ENCODE results near the gene SCAPER.
"Not testable (repeated sequence)": the region's sequence is repeated elsewhere in the genome, so short reads cannot be mapped to it uniquely, and the experiment has no call there.

Gene SCAPER

GRCh38 chr15:76577879-76578512 lies 327.1 kb downstream of the SCAPER start:
- no peak for DNase-seq (ENCODE audit: low read depth in 2 of 2)

DNA sequence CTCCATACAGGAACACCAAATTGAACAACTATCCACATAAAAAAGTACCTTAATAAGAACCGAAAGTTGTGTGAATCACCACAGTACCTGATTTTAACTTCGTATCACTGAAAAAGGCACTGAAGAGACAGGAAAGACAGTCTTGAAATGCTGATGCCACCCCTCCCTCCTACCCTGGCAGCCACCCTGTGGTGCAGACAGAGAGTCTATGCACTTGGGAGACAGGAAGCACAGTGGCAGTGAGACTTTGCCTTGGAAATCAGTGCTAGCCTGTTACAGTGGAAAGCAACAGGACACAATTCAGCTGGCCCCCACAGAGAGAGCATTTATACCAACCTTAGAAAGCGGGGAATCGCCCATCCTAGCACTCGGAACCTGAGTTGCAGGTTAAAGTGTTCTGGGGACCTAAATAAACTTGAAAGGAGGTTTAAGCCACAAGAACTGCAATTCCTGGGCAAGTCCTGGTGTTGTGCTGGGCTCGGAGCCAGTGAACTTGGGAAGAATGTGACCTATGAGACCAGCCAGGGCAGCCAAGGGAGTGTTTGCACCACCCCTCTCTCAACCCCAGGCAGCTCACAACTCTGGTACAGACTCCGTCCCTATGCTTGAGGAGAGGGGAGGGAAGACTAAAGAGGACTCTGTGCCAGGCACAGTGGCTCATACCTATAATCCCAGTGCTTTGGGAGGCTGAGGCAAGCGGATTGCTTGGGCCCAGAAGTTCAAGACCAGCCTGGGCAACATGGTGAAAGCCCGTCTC lies 328.4 kb downstream of the SCAPER start:
- DNase-seq (ENCODE audit: low read depth in 2 of 2), result no peak

- no peak for DNase-seq (ENCODE audit: low read depth in 2 of 2)
These were observed 329.5 kb downstream of the SCAPER start for GRCh38 chr15:76575679-76576078.

- DNase-seq (ENCODE audit: low read depth in 2 of 2), result no peak
These were observed 329.9 kb downstream of the SCAPER start for GRCh38 chr15:76575274-76575673.

GRCh38 chr15:76572983-76573314 lies 332.2 kb downstream of the SCAPER start:
- DNase-seq (ENCODE audit: low read depth in 2 of 2), result no peak

GRCh38 chr15:76566276-76566675 lies 338.9 kb downstream of the SCAPER start:
- no peak for DNase-seq (ENCODE audit: low read depth in 2 of 2)

DNA sequence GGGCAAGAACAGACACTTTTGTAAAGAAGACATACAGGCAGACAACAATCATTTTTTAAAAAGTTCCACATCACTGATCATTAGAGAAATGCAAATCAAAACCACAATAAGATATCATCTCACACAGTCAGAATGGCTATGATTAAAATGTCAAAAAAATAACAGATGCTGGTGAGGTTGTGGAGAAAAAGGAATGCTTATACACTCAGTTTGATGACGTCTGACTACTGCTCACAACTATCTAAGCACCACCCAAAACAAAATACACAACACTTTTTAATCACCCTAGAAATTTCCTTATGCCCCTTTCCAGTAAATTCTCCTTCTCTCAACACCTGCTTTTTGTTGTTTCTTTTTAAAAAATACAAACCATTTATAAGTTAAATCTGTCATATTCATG lies 339.8 kb downstream of the SCAPER start:
- no peak for DNase-seq (ENCODE audit: low read depth in 2 of 2)

- DNase-seq (ENCODE audit: low read depth in 2 of 2), result no peak
These were observed 349.9 kb downstream of the SCAPER start for GRCh38 chr15:76555247-76555646.

GRCh38 chr15:76553564-76553963 lies 351.6 kb downstream of the SCAPER start:
- no peak for DNase-seq (ENCODE audit: low read depth in 2 of 2)

DNA sequence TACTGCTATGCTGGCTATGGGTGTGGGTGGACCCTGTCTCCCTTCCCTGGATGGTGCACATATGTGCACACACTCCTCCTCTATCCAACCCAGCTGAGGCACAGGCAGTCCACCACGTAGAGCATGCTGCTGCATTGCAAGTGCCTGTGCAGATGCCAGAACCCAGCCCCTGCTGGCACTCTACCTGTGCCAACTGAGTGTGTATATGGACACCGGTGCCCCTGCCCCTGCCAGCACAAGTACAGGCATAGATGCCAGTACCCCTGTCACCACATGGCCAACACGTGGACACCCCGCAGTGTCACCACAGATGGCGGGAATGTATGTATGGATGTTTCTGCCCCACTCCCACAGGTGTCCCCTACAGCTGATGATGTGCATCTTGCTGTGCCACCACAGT lies 352.0 kb downstream of the SCAPER start:
- no peak for DNase-seq (ENCODE audit: low read depth in 2 of 2)

- DNase-seq (ENCODE audit: low read depth in 2 of 2), result no peak
These were observed 358.3 kb downstream of the SCAPER start for GRCh38 chr15:76546805-76547204.

DNA sequence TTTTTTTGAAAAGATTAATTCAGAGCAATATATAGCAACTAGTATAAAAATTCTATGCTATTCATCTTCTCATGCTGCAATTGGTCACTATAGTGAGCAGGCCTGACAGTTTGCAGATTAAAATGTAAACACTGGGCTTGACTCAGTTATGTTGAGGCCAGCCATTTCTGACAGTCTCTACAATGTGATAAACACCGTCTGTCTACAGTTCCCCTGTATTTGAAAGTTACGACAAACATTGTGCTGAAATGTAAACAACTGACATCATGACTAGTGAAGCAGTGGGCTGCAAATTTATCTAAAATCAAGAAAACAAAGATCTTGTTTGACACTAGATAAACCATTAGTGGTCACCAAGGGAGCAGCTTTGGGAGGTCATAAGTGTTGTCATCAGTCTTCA lies 371.1 kb downstream of the SCAPER start:
- DNase-seq (ENCODE audit: low read depth in 2 of 2), result no peak

DNA sequence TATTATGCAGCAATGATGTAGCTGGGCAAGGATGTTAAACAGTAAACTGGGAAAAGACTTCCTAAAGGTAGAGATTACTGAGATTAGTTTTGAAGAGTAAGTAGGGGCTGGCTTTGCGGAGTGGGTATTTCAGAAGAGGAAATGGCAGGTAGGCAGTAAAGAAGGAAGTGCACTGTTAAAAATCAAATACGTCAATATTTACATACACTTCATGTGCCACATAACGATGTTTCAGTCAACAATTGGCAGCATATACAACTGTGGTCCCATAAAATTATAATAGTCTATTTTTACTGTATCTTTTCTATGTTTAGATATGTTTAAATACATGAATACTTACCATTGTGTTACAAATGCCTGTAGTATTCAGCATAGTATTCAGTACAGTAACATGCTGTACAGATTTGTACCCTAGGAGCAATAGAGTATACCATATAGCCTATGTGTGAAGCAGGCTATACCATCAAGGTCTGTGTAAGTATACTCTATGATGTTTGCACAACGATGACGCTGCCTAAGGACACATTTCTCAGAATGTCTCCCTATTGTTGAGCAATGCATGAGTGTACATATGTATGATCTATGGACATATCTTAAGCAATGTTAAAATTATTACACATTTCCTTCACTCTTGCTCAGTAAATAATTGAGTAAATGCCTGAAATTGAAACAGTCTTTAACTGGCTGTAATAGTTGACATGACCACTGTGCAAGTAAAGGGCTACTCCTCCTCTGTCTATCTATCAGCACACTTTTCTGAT lies 371.9 kb downstream of the SCAPER start:
- DNase-seq (ENCODE audit: low read depth in 2 of 2), result no peak

DNA sequence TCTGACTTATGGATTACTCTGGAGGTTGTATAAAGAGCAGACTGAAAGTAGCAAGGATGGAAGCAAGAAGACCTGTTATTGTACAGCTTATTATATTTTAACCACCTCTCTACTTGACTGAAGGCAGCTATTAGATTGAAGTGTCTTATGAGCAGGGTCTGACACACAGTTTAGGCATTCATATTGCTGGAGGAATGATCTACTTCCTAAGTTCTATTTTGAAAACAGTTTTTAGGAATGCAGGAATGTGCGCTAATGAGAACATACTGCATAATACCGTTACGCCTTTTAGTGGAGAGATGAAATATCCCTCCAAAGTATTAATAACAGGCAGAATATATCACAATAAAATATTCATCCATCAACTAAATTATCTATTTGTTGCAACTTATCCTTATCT lies 375.2 kb downstream of the SCAPER start:
- no peak for DNase-seq (ENCODE audit: low read depth in 2 of 2)

DNA sequence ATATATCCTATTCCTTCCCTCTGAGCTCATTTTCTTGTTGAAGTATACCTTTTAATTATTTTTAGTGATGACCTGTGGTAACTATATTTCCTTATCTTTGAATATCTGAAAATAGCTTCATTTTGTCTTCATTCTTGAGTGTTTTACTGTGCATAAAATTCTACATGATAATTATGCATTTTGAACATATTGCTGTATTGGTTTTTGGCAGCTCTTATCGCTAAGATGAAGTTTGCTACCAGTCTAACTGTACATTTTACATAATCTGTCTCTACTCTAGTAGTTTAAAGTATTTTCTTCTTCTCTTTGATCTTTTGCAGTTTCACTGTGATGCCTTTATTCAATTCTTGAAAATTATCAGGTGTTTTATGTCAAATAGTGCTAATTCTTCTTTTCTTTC lies 379.0 kb downstream of the SCAPER start:
- DNase-seq (ENCODE audit: low read depth in 2 of 2), result no peak

DNA sequence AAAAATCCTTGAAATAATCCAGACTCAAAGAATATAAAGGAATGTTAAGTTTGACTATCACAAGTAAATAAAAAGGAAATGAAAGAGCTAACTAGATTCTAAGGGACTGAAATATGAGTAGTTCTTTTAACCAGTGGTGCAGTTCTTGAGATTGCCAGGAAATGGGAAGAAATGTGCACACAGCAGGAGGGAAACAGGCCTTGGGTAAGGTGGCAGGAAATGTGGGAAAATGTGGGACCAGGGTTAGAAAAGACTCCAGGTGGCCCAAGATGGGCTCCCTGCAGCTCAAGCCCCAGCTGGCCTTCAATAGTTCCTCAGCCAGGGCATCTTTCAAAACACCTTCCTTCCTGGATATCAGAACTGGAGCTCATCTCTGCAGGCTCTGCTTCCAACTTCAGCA lies 387.2 kb downstream of the SCAPER start:
- no peak for DNase-seq (ENCODE audit: low read depth in 2 of 2)

GRCh38 chr15:76514282-76514681 lies 390.9 kb downstream of the SCAPER start:
- DNase-seq (ENCODE audit: low read depth in 2 of 2), result no peak

GRCh38 chr15:76512971-76513370 lies 392.2 kb downstream of the SCAPER start:
- no peak for DNase-seq (ENCODE audit: low read depth in 2 of 2)

DNA sequence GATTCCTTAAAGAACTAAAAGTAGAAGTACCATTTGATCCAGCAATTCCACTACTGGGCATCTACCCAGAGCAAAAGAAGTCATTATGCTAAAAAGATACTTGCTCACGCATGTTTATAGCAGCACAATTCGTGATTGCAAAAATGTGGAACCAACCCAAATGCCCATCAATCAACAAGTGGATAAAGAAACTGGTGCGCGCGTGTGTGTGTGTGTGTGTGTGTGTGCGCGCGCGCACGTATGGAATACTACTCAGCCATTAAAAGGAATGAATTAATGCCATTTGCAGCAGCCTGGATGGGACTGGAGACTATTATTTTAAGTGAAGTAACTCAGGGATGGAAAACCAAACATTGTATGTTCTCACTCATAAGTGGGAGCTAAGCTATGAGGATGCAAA lies 394.5 kb downstream of the SCAPER start:
- not testable (repeated sequence) for DNase-seq (ENCODE audit: low read depth in 2 of 2)

DNA sequence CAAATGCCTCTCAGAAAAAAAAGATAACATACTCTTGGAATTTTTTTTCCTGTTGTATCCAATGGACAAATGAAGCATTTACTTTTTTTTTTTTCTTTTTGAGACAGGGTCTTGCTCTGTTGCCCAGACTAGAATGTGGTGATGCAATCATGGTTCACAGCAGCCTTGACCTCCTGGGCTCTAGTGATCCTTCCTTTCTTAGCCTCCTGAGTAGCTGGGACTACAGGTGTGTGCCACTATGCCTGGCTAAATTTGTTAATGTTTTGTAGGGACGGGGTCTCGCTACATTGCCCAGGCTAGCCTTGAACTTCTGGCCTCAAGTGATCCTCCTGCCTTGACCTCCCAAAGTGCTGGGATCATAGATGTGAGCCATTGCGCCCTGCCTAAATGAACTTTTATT lies 401.3 kb downstream of the SCAPER start:
- DNase-seq (ENCODE audit: low read depth in 2 of 2), result no peak

DNA sequence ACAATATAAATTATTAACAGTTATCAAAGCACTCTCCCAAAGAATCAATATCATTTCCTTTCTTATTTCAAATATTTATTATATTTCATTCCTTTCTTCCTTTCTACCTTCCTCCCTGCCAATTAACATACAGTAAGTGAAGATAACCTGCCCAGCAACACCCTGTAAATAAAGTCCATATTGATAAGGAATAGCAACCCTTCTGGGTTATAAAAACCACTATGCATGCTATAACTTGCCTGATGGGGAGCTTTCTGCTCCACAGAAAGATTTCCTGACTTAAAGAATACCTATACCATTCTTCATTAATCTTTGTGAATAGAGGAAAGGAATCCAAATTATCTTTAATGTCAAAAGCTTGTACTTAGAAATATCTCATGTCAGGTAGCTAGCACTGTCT lies 402.0 kb downstream of the SCAPER start:
- no peak for DNase-seq (ENCODE audit: low read depth in 2 of 2)

GRCh38 chr15:76502678-76503077 lies 402.5 kb downstream of the SCAPER start:
- no peak for DNase-seq (ENCODE audit: low read depth in 2 of 2)

- not testable (repeated sequence) for DNase-seq (ENCODE audit: low read depth in 2 of 2)
These were observed 403.0 kb downstream of the SCAPER start for GRCh38 chr15:76502185-76502584.
